SH-SY5Y (cell line): ENCODE data around the gene MORC2.

Source experiments
- GATA2 ChIP-seq: IDR thresholded peaks from 2 replicates; pipeline ENCODE4 v1.6.1; 2011; ENCODE audit warnings: mild to moderate bottlenecking, low read depth, low read length
- GATA3 ChIP-seq: IDR thresholded peaks from 2 replicates; pipeline ENCODE4 v1.6.1; 2011; ENCODE audit warnings: low read depth, mild to moderate bottlenecking, low read length, moderate library complexity

MORC2 gene

DNA sequence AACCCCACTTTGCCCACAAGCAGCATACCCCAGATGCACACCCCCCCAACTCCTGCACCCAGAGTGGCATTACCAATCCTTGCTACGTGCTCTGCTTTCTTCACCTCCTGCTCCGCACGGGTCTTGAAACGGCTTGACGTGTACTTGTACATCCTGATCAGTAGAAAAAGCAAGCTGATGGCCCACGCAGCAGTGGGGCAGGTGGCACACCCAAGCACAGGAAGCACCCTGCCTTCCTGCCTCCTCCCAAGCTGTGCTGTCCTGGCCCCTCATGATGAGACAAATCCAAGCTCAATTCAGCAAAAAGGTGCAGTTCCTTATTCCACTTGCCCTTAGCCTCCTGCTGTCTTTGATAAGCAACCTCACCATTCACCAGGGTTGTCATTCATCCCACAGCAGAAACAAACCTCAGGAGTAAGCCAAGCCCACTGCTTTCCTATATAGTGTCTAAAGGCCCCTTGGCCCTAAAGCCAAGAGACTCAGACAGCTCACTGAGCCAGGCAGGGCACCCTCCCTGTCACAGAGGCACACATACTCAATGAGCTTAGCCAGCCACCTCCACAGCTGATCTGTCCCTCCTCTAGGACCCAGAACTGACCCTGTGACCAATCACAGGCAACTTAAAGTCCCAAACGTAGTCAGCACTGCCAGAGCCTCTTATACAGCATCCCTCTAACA is 27.8 kb downstream of the MORC2 start:
- TF ChIP-seq GATA3 (no peak), GATA2 (no peak)

DNA sequence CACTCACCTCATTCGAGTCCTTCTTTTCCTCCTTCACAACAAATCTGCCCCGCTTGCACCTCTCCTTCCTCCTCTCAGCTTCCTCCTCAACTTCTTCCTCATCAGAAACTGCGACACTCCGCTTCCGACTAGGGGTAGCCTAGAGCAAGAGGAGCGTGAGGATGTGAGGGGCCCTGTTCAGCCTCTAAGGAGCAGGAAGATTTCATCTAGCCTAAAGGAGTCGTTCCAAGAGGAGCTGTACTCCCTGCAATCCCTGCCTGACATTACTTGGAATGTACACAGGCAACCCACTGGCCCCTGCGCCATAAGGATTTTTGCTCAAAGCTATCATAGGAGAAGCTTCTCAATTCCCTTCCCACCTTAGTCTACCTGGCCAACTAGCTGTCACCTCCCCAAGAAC is 34.5 kb downstream of the MORC2 start:
- no peak for TF ChIP-seq GATA2
- TF ChIP-seq GATA3 = no peak

DNA sequence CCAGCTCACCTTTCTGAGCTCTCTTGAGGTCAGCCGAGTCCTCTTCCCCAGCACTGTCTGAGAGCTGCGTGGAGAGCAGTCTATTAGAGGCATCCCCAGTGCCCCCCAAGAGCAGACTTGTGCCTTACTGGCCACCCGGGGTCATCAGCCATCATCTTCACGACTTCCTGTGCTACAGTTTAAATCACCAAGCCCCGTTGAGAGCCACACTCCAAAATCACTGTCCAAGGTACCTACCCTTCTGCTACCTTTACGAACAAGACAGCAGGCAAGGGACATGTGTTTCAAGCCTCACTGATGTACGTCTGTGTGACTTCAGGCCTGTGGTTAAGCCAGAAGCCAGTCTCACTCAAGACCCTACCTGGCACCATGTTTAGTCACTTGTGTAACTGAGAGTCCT is 35.1 kb downstream of the MORC2 start:
- TF ChIP-seq GATA3 = no peak
- no peak for TF ChIP-seq GATA2

DNA sequence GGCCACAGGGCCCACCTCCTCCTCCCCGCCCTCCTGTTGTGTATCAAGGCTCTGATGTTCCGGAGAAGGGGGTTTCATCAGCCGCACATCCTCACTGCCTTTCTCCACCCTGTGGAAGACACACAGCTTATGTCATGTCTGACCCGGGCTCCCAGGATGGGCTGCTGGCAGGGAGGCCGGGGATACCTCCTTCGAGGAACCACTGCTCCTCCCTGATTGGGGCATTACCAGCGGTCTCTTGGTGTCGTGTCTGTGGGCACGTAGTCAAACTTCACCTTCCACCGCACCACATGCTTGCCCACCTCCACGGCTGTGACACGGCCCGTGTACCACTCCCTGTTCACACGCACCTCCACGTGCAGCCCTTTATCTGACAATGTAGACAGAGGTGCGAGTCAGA is 35.9 kb downstream of the MORC2 start:
- TF ChIP-seq GATA3 (no peak), GATA2 (no peak)

DNA sequence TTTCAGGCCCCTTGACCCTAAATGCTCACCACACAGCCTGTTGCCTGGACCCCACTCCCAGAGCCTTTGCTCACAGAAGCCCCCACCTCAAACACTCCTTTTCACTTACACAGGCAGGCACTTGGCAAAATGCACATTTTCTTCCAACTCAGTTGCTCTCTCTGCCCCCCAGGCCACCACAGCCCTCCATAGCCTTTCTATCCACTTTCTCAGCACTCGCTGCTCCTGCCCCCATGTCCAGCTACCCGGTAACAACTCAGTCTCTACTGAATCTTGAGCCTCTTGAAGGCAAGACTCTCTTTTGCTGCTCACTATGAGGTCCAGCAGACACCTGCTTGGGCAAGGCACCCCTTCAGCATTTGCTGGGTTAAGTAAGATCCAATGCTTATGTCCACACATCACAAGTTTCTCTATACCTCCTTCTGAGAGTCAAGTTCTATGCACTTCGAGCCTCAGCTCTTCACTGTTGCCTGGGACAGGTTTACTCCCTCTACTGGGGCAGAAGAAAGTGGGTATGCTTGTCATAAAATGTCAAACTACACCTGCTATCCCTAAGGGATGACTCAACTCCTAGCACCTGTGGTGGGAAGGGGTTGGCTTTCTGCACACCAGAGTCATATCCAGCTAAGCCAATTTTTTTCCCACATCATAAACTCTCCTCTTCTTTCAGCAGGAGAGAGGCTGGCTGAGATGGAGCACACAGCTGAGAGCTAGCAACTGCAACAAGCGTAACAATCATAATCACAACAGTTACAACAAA is 36.9 kb downstream of the MORC2 start:
- TF ChIP-seq GATA3 (no peak), GATA2 (no peak)

- TF ChIP-seq GATA2 (no peak), GATA3 (no peak)
These were observed 38.3 kb downstream of the MORC2 start for GRCh38 chr22:30930228-30930627.

DNA sequence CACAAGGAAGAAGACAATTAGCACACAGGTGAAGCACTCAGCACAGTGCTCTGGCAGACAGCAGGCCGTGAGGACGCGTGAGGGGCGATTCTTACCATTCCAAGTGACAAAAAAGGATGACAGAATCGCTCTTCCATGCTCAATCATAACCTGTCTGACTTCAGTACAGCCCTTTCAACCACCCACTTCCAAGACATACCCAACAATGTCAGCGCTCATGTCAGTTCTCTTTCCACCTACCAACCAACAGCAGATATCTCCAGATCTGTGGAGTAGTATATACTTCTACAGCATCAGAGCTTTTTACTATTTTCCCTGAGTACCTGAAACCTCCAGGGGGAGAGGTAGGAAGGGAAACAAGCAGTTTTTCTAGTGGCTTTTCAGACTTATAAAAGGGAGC is 40.2 kb downstream of the MORC2 start:
- no peak for TF ChIP-seq GATA2
- TF ChIP-seq GATA3 = no peak

DNA sequence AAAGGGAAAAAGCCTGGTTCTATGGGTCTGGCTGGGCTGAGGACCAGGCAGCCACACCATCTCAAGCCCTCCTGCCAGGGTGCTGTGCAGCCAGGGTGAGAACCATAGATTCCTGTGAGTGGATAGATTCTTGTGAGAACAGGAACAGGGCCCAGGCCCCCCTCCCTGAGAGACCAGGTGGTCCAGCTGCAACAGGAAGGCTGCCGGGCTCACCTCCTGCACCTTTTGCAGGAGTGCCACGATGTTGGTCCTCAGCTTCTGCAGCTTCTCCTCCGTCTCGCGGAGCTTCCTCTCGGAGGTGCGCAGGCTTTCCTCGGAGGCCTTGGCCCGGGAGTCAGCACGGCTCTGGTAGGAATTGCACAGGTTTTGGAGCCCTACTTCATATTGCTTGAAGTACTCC is 40.8 kb downstream of the MORC2 start:
- TF ChIP-seq GATA2 (no peak), GATA3 (no peak)

DNA sequence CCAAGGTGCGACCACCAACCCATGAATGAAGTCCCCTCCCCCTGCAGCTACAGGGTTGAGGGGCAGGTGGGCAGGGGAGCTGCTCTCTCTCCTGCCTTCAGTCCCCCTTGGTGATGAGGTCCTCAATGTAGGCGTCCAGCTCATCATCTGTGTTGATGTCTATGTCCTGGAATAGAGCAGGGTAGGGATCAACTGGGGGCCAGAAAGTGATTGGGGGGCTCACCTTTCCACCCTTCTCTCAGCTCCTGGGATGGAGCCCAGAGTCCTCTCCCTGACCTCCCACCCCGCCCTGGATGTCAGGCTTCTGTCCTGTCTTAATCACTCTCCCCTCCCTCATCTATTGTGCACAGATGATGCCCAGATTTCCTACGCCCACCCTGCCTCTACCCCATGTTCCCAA is 41.9 kb downstream of the MORC2 start:
- no peak for TF ChIP-seq GATA2
- no peak for TF ChIP-seq GATA3

- TF ChIP-seq GATA2 (no peak), GATA3 (no peak)
These were observed 42.9 kb downstream of the MORC2 start for GRCh38 chr22:30925667-30926066.

DNA sequence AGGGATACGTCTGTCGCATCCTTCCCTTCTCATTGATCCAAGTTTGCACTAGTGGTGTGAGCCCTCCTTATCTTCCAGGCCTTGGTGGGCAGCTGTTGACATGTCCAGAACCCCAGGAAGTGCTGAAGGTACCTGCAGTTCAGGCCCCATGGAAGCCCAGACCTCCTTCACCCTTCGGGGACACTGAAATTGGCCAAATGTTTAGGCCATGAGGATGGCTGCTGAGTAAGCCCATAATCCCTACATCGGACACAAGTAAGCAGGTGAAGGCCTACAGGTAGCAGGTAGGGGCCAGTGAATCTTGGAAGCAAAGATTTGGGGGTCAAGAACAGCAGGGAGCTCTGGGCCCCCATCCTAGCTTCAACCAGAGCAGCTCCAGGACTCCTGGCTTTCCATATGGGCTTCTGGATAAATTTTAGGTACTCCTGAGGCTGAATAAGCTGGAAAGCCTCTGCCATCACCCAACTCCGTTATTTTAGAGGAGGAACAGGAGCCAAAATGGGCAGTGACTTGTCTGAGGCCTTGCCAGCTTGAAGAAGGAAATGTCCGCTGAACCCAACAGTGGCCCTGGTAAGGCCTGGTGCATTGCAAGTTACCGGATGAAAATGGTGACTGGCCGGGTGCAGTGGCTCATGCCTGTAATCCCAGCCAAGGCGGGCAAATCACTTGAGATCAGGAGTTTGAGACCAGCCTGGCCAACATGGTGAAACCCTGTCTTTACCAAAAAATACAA is 45.2 kb downstream of the MORC2 start:
- TF ChIP-seq GATA3 (no peak), GATA2 (no peak)

DNA sequence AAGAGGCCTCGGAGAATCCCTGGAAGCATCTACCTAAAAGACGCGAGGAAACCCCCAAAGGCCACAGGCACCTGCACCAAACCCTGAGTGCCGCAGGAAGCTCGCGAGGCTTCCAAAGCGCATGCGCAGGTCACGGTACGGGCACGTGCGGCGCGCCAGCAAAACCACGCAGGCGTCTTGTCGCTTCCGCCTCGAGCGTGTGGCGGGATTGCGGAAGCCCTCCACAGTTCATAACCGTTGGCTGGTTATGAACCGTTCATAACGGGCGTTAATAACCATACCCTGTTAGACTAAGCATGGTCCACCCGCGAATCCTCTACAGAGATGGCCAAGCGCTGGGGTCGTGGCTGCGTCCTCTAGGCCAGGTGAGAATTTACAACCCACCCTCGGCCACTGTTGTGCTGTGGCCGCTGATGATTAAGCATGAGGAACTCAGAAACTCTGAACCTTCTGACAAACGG is 46.4 kb downstream of the MORC2 start:
- TF ChIP-seq GATA3 = no peak
- TF ChIP-seq GATA2 = no peak

- no peak for TF ChIP-seq GATA3
- no peak for TF ChIP-seq GATA2
These were observed 47.5 kb downstream of the MORC2 start for GRCh38 chr22:30921108-30921507.

- TF ChIP-seq GATA3 = no peak
- TF ChIP-seq GATA2 = no peak
These were observed 48.2 kb downstream of the MORC2 start for GRCh38 chr22:30920407-30920806.
